HepG2 (cell line): ENCODE data around the gene SMIM10L2A. TPM values are rescaled to one million over a fixed set of nuclear protein-coding genes. Genes with fewer than 3 reads are reported as not detected.

Source experiments
- ATAC-seq: fragments of 200-7000 bp; cut with Tn5 transposase; 3 replicates; pipeline ENCODE4 v1.9.1; 2020; ENCODE audit warnings: mild to moderate bottlenecking, moderate library complexity
- BruUV-seq: library from RNA; stranded (reverse); fragments of 400-500 nt; replicated peaks from 2 replicates; lab custom pipeline; 2021; lab: Mats Ljungman, UMichigan
- CTCF ChIA-PET: fragments of 300-600 bp; formaldehyde crosslinking; extraction: SDS; loops from one replicate; lab custom pipeline; 2021; ENCODE audit warnings: low total read pairs, inconsistent platforms, low intra/inter-chr PET ratio; lab: Yijun Ruan, JAX
- POLR2A ChIA-PET: fragments of 350-600 bp; sonication (Branson Sonifier 250); formaldehyde crosslinking; loops from one replicate; lab custom pipeline; 2020; ENCODE audit warnings: antibody characterized with exemption, inconsistent platforms; lab: Yijun Ruan, JAX
- DNase-seq: peaks from one replicate; pipeline ENCODE4 v3.0.0-alpha.2; 2015; ENCODE audit warnings: low spot score
- FAIRE-seq: peaks from 3 replicates; lab custom pipeline; 2011; peaks lifted over from hg19 to GRCh38; lab: Jason Lieb, UNC
- H2AFZ ChIP-seq: one replicate; pipeline ENCODE4 v1.6.1; 2011; ENCODE audit warnings: low read length, inconsistent platforms
- H3K27ac ChIP-seq: fragments of 300-600 bp; 3 replicates; pipeline ENCODE4 v1.8.0; 2011; ENCODE audit warnings: mixed run types, mild to moderate bottlenecking, mixed read lengths, low read length, inconsistent platforms; ENCODE audit not compliant: insufficient read depth; ENCODE audit errors: extremely low read length
- H3K27me3 ChIP-seq, 2 experiments: fragments of 200-600 bp in 1 of 2; 2 replicates in 1 of 2; 3 replicates in 1 of 2; pipeline versions ENCODE4 v1.6.0 to v1.8.0; 2011; ENCODE audit warnings: low read length in 2 of 2, mild to moderate bottlenecking in 2 of 2, moderate library complexity in 2 of 2, inconsistent platforms in 1 of 2; ENCODE audit not compliant: insufficient read depth in 2 of 2, control insufficient read depth in 1 of 2
- H3K36me3 ChIP-seq, 2 experiments: fragments of 200-600 bp in 1 of 2; replicated peaks in 1 of 2; 2 replicates in 1 of 2; 3 replicates in 1 of 2; pipeline versions ENCODE4 v1.5.1 to v1.8.0; 2011; ENCODE audit warnings: low read length in 2 of 2, inconsistent platforms in 1 of 2; ENCODE audit not compliant: insufficient read depth in 2 of 2, control insufficient read depth in 1 of 2
- H3K4me1 ChIP-seq: 2 replicates; pipeline ENCODE4 v1.5.1; 2012; ENCODE audit warnings: low read length, inconsistent platforms; ENCODE audit not compliant: insufficient read depth
- H3K4me2 ChIP-seq: 2 replicates; pipeline ENCODE4 v1.6.0; 2011; ENCODE audit warnings: low read depth, low read length, inconsistent platforms
- H3K4me3 ChIP-seq, 3 experiments: fragments of 200-600 bp in 1 of 3; sonication (generic), shearing (Covaris generic) in 1 of 3; replicated peaks in 1 of 3; 2 replicates each; pipeline ENCODE4 v1.5.1; 2011 to 2016; ENCODE audit warnings: low read length in 3 of 3, inconsistent platforms in 2 of 3, low read depth in 2 of 3, mild to moderate bottlenecking in 2 of 3, control low read depth in 1 of 3, mixed read lengths in 1 of 3; ENCODE audit not compliant: insufficient read depth in 1 of 3
- H3K79me2 ChIP-seq: one replicate; pipeline ENCODE4 v1.6.1; 2011; ENCODE audit warnings: low read length, inconsistent platforms; ENCODE audit not compliant: insufficient read depth
- H3K9ac ChIP-seq: 2 replicates; pipeline ENCODE4 v1.6.0; 2011; ENCODE audit warnings: mild to moderate bottlenecking, low read depth, low read length, inconsistent platforms; ENCODE audit not compliant: insufficient read depth
- H3K9me3 ChIP-seq: 2 replicates; pipeline ENCODE4 v1.5.1; 2012; ENCODE audit warnings: mild to moderate bottlenecking, low read length
- H4K20me1 ChIP-seq: 2 replicates; pipeline ENCODE4 v1.6.0; 2011; ENCODE audit warnings: inconsistent platforms, mild to moderate bottlenecking, low read length, moderate library complexity; ENCODE audit not compliant: insufficient read depth
- DNMT3B ChIP-seq: conservative IDR thresholded peaks from 2 replicates; pipeline ENCODE4 v1.6.1; 2016; ENCODE audit warnings: missing biosample characterization, control low read depth
- HCFC1 ChIP-seq: fragments of 150-350 bp; IDR thresholded peaks from 2 replicates; pipeline ENCODE4 v1.6.1; 2014; ENCODE audit warnings: low read depth, low read length
- IKZF5 ChIP-seq: IDR thresholded peaks from 2 replicates; pipeline ENCODE4 v1.6.1; 2018; ENCODE audit warnings: missing genetic modification reagents, mild to moderate bottlenecking, missing compliant biosample characterization
- KAT8 ChIP-seq: IDR thresholded peaks from 2 replicates; pipeline ENCODE4 v1.6.1; 2016; ENCODE audit warnings: missing genetic modification reagents, missing compliant biosample characterization
- MAFK ChIP-seq, 2 experiments: IDR thresholded peaks in 1 of 2; conservative IDR thresholded peaks in 1 of 2; 2 replicates each; pipeline ENCODE4 v1.6.1; 2011; ENCODE audit warnings: improper control_type of control experiment in 2 of 2, low read length in 2 of 2
- MEIS1 ChIP-seq: sonication (generic); formaldehyde crosslinking; IDR thresholded peaks from 2 replicates; pipeline ENCODE4 v1.9.0; 2021; ENCODE audit warnings: mild to moderate bottlenecking, missing genetic modification reagents, moderate library complexity, borderline replicate concordance
- MXI1 ChIP-seq: IDR thresholded peaks from 3 replicates; pipeline ENCODE4 v1.6.1; 2012; ENCODE audit warnings: low read depth, low read length, inconsistent platforms, borderline replicate concordance
- NKX3-1 ChIP-seq: sonication (generic); formaldehyde crosslinking; IDR thresholded peaks from 2 replicates; pipeline ENCODE4 v1.5.0; 2020; ENCODE audit warnings: missing genetic modification reagents
- PRMT3 ChIP-seq: sonication (generic); formaldehyde crosslinking; IDR thresholded peaks from 2 replicates; pipeline ENCODE4 v1.8.1; 2022; ENCODE audit warnings: low read depth, mild to moderate bottlenecking, moderate library complexity, missing genetic modification reagents, borderline replicate concordance
- RARA ChIP-seq: IDR thresholded peaks from 2 replicates; pipeline ENCODE4 v1.6.1; 2016; ENCODE audit warnings: missing genetic modification reagents, missing compliant biosample characterization
- SIX1 ChIP-seq: sonication (generic); formaldehyde crosslinking; IDR thresholded peaks from 2 replicates; pipeline ENCODE4 v1.4.0; 2020; ENCODE audit warnings: missing genetic modification reagents, borderline replicate concordance
- SMARCE1 ChIP-seq: fragments of 450-650 bp; IDR thresholded peaks from 2 replicates; pipeline ENCODE4 v1.6.1; 2017; ENCODE audit warnings: borderline replicate concordance
- ZNF337 ChIP-seq: sonication (generic); formaldehyde crosslinking; IDR thresholded peaks from 2 replicates; pipeline ENCODE4 v1.5.1; 2020; ENCODE audit warnings: missing genetic modification reagents, low read depth, mild to moderate bottlenecking, borderline replicate concordance
- ZNF672 ChIP-seq: sonication (generic); formaldehyde crosslinking; IDR thresholded peaks from 2 replicates; pipeline ENCODE4 v1.8.1; 2022; ENCODE audit warnings: missing genetic modification reagents
- WGBS: methylation state at CpG from one replicate; pipeline ENCODE4 v1.1.6; 2017; ENCODE audit warnings: low lambda C conversion rate; 5-methylcytosine and 5-hydroxymethylcytosine counted together
- in situ Hi-C: cut with HindIII; loops from 2 replicates; pipeline ENCODE4 v1.10.0; 2017; ENCODE audit warnings: low pct_unique_long_range_greater_than_20kb; ENCODE audit not compliant: extremely low pct_ligation_motif_present
- intact Hi-C: fragments of 100-400 bp; cut with micrococcal nuclease; formaldehyde crosslinking; loops from one replicate; pipeline ENCODE4 v1.10.0; 2022; ENCODE audit not compliant: unreplicated experiment
- polyA plus RNA-seq, 8 experiments: library from polyadenylated mRNA; depleted of rRNA in 3 of 8; stranded (reverse) in 7 of 8; unstranded in 1 of 8; fragments of >200 nt; fragmentation: Illumina TruSeq in 4 of 8; extraction: Trizol in 4 of 8; gene quantifications; 2 replicates each; pipeline versions ENCODE4 v1.2.1 to v1.2.3, GENCODE V29; 2011 to 2016; ENCODE audit warnings: low read depth in 4 of 8, missing spikeins in 1 of 8, mixed read lengths in 1 of 8; ENCODE audit not compliant: insufficient read depth in 1 of 8
- total RNA-seq, 5 experiments: library from RNA; depleted of rRNA; stranded (reverse); fragments of >200 nt; fragmentation: Illumina TruSeq; extraction: Trizol; gene quantifications; 2 replicates each; pipeline ENCODE4 v1.2.3, GENCODE V29; 2016; ENCODE audit warnings: low read depth in 1 of 5
- TF ChIP-seq, protein P1 (sequence below): sonication (generic); formaldehyde crosslinking; IDR thresholded peaks from 2 replicates; pipeline ENCODE4 v1.4.0; 2020; ENCODE audit warnings: missing genetic modification reagents
- TF ChIP-seq, protein P2 (sequence below): sonication (generic); formaldehyde crosslinking; IDR thresholded peaks from 2 replicates; pipeline ENCODE4; 2020; ENCODE audit warnings: missing genetic modification reagents, mild to moderate bottlenecking, borderline replicate concordance

Gene SMIM10L2A
- total and polyA plus RNA-seq, 2 of the 13 experiments (the other 11 are each of a cell fraction or from before 2014, with no cell fraction given), result not detected

GRCh38 chrX:135383249-135383648 lies 38.5 kb upstream of the SMIM10L2A start:
- ATAC-seq, result no peak
- in situ Hi-C loops, result no loop called here
- CTCF ChIA-PET, result no interaction called here

More at GRCh38 chrX:135383249-135383648, 38.5 kb upstream of the SMIM10L2A start:
- Histone ChIP-seq H3K27ac (no peak overlapping the region), H3K36me3 (no peaks in the 10 kb centered on the region), H3K4me3 (no peak overlapping the region), H3K27me3 (no peaks in the 10 kb centered on the region), H3K79me2 (no peaks in the 10 kb centered on the region), H3K9me3 (no peaks in the 10 kb centered on the region), H3K9ac (no peak overlapping the region), H2AFZ (no peak overlapping the region), H3K4me2 (no peak overlapping the region), H3K4me1 (no peaks in the 10 kb centered on the region), H4K20me1 (no peaks in the 10 kb centered on the region)
- DNase-seq (no peak), FAIRE-seq (no peak)
- intact Hi-C loops, result no loop called here
- no TSS peak for BruUV-seq
- POLR2A ChIA-PET, result no interaction called here
- TF ChIP-seq SIX1 (CRISPR knock-in tag), result no peak
- no peak for TF ChIP-seq SMARCE1
- no peak for TF ChIP-seq PRMT3
- TF ChIP-seq NKX3-1, result no peak
- TF ChIP-seq ZNF337 (CRISPR knock-in tag), result no peak
- TF ChIP-seq MAFK (conservative IDR thresholded peaks at IDR 0.05 in 1 of 2, IDR thresholded peaks at IDR 0.05 in 1 of 2; ENCODE audit: low read length in 2 of 2), result no peak
- no peak for TF ChIP-seq DNMT3B (CRISPR knock-in tag)
- TF ChIP-seq ZNF672 (CRISPR knock-in tag), result no peak
- no peak for TF ChIP-seq HCFC1
- no peak for TF ChIP-seq MEIS1
- TF ChIP-seq MXI1, result no peak
- no peak for TF ChIP-seq KAT8 (CRISPR knock-in tag)
- TF ChIP-seq, protein P1, sequence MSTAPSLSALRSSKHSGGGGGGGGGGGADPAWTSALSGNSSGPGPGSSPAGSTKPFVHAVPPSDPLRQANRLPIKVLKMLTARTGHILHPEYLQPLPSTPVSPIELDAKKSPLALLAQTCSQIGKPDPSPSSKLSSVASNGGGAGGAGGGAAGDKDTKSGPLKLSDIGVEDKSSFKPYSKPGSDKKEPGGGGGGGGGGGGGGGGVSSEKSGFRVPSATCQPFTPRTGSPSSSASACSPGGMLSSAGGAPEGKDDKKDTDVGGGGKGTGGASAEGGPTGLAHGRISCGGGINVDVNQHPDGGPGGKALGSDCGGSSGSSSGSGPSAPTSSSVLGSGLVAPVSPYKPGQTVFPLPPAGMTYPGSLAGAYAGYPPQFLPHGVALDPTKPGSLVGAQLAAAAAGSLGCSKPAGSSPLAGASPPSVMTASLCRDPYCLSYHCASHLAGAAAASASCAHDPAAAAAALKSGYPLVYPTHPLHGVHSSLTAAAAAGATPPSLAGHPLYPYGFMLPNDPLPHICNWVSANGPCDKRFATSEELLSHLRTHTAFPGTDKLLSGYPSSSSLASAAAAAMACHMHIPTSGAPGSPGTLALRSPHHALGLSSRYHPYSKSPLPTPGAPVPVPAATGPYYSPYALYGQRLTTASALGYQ (CRISPR knock-in tag), result no peak
- TF ChIP-seq RARA (CRISPR knock-in tag), result no peak
- TF ChIP-seq IKZF5, result no peak
- TF ChIP-seq, protein P2, sequence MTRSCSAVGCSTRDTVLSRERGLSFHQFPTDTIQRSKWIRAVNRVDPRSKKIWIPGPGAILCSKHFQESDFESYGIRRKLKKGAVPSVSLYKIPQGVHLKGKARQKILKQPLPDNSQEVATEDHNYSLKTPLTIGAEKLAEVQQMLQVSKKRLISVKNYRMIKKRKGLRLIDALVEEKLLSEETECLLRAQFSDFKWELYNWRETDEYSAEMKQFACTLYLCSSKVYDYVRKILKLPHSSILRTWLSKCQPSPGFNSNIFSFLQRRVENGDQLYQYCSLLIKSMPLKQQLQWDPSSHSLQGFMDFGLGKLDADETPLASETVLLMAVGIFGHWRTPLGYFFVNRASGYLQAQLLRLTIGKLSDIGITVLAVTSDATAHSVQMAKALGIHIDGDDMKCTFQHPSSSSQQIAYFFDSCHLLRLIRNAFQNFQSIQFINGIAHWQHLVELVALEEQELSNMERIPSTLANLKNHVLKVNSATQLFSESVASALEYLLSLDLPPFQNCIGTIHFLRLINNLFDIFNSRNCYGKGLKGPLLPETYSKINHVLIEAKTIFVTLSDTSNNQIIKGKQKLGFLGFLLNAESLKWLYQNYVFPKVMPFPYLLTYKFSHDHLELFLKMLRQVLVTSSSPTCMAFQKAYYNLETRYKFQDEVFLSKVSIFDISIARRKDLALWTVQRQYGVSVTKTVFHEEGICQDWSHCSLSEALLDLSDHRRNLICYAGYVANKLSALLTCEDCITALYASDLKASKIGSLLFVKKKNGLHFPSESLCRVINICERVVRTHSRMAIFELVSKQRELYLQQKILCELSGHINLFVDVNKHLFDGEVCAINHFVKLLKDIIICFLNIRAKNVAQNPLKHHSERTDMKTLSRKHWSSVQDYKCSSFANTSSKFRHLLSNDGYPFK (CRISPR knock-in tag), result no peak
- WGBS, result no CpG with 5 or more reads among the region's 2 CpGs
